H7 (cell line): ENCODE results near the gene ZSCAN30. TPM values are rescaled to one million over a fixed set of nuclear protein-coding genes. Genes with fewer than 3 reads are reported as not detected.

Experiments
- DNase-seq: peaks from one replicate; pipeline ENCODE4 v3.0.0; 2012
- H3K27me3 ChIP-seq: 2 replicates; pipeline ENCODE4 v1.6.0; 2011; ENCODE audit warnings: mild to moderate bottlenecking, low read length; ENCODE audit not compliant: control insufficient read depth, insufficient read depth
- H3K36me3 ChIP-seq: replicated peaks from 2 replicates; pipeline ENCODE4 v1.5.1; 2011; ENCODE audit warnings: low read length; ENCODE audit not compliant: control insufficient read depth, insufficient read depth
- H3K4me3 ChIP-seq: 2 replicates; pipeline ENCODE4 v1.5.1; 2011; ENCODE audit warnings: low read depth, mild to moderate bottlenecking, control low read depth, low read length, moderate library complexity; ENCODE audit not compliant: insufficient read depth
- total RNA-seq: library from RNA; depleted of rRNA; stranded (reverse); fragments of >200 nt; shearing (Covaris generic); gene quantifications from 2 replicates; pipeline ENCODE4 v1.2.3, GENCODE V29; 2014

ZSCAN30 gene
- total RNA-seq, 1 experiment from 2014 or later: 6.2 TPM

- no peak for DNase-seq
- Histone ChIP-seq H3K27me3 (no peaks in the 10 kb centered on the region), H3K4me3 (no peak overlapping the region), H3K36me3 (peaks cover 1% of the 10 kb centered on the region)
These were observed 25.6 kb downstream of the ZSCAN30 start for GRCh38 chr18:35264409-35264808.

GRCh38 chr18:35256947-35257346 lies 33.1 kb downstream of the ZSCAN30 start:
- no peak for DNase-seq
- peaks cover 1% of the 10 kb centered on the region for H3K36me3 ChIP-seq
- H3K4me3 ChIP-seq: no peak overlapping the region
- no peaks in the 10 kb centered on the region for H3K27me3 ChIP-seq

- Histone ChIP-seq H3K36me3 (peaks cover 3% of the 10 kb centered on the region), H3K27me3 (no peaks in the 10 kb centered on the region), H3K4me3 (no peak overlapping the region)
- no peak for DNase-seq
These were observed 36.3 kb downstream of the ZSCAN30 start for GRCh38 chr18:35253655-35254287.

- no peak for DNase-seq
- H3K4me3 ChIP-seq: no peak overlapping the region
- peaks cover 13% of the 10 kb centered on the region for H3K36me3 ChIP-seq
- no peaks in the 10 kb centered on the region for H3K27me3 ChIP-seq
These were observed 37.6 kb downstream of the ZSCAN30 start for GRCh38 chr18:35252466-35252865.

GRCh38 chr18:35248429-35248828 lies 41.6 kb downstream of the ZSCAN30 start:
- Histone ChIP-seq H3K36me3 (peaks cover 44% of the 10 kb centered on the region), H3K4me3 (no peak overlapping the region), H3K27me3 (no peaks in the 10 kb centered on the region)
- no peak for DNase-seq

- Histone ChIP-seq H3K36me3 (peaks cover 52% of the 10 kb centered on the region), H3K4me3 (no peak overlapping the region), H3K27me3 (no peaks in the 10 kb centered on the region)
- DNase-seq: no peak
These were observed 42.4 kb downstream of the ZSCAN30 start for GRCh38 chr18:35247412-35248249.

GRCh38 chr18:35246831-35247230 lies 43.2 kb downstream of the ZSCAN30 start:
- H3K36me3 ChIP-seq: peaks cover 55% of the 10 kb centered on the region
- no peak for DNase-seq
- no peaks in the 10 kb centered on the region for H3K27me3 ChIP-seq
- no peak overlapping the region for H3K4me3 ChIP-seq

- H3K4me3 ChIP-seq: no peak overlapping the region
- H3K36me3 ChIP-seq: peaks cover 55% of the 10 kb centered on the region
- H3K27me3 ChIP-seq: no peaks in the 10 kb centered on the region
- no peak for DNase-seq
These were observed 44.2 kb downstream of the ZSCAN30 start for GRCh38 chr18:35245719-35246317.

- H3K27me3 ChIP-seq: no peaks in the 10 kb centered on the region
- no peak for DNase-seq
- H3K36me3 ChIP-seq: peaks cover 55% of the 10 kb centered on the region
- no peak overlapping the region for H3K4me3 ChIP-seq
These were observed 45.4 kb downstream of the ZSCAN30 start for GRCh38 chr18:35244671-35245070.

GRCh38 chr18:35242426-35242825 lies 47.6 kb downstream of the ZSCAN30 start:
- no peak overlapping the region for H3K4me3 ChIP-seq

GRCh38 chr18:35241448-35241804 lies 48.6 kb downstream of the ZSCAN30 start:
- no peak for DNase-seq

More at GRCh38 chr18:35242426-35242825, 47.6 kb downstream of the ZSCAN30 start:
- H3K27me3 ChIP-seq: no peaks in the 10 kb centered on the region
- H3K36me3 ChIP-seq: peaks cover 42% of the 10 kb centered on the region
- no peak for DNase-seq

GRCh38 chr18:35240664-35241447 lies 49.2 kb downstream of the ZSCAN30 start, which contains the start of gene ZNF397:
Gene ZNF397 (plus strand): TSS chr18:35241034. CDS start chr18:35242471, 1,437 bp downstream.
- peak within 1 kb of the TSS; percentile 83 for H3K4me3 ChIP-seq
- peaks cover 32% of the 10 kb centered on the region for H3K36me3 ChIP-seq
- H3K27me3 ChIP-seq: no peaks in the 10 kb centered on the region
- peak; percentile 97 for DNase-seq

More at GRCh38 chr18:35241448-35241804, 48.6 kb downstream of the ZSCAN30 start:
- peaks cover 36% of the 10 kb centered on the region for H3K36me3 ChIP-seq
- no peaks in the 10 kb centered on the region for H3K27me3 ChIP-seq
- peak overlapping the region; percentile 83 for H3K4me3 ChIP-seq

- Histone ChIP-seq H3K36me3 (peaks cover 19% of the 10 kb centered on the region), H3K27me3 (no peaks in the 10 kb centered on the region), H3K4me3 (no peak overlapping the region)
- no peak for DNase-seq
These were observed 50.7 kb downstream of the ZSCAN30 start for GRCh38 chr18:35239314-35239713.
